Heart left ventricle (tissue), 16 donors: ENCODE data around the gene RPTOR. TPM values are rescaled to one million over a fixed set of nuclear protein-coding genes. Genes with fewer than 3 reads are reported as not detected.

Experiments
- ATAC-seq, 4 donors: fragments of 200-7000 bp; cut with Tn5 transposase; one replicate each; pipeline ENCODE4 v1.9.1; 2020 to 2022; ENCODE audit warnings: moderate library complexity in 4 of 4, mild to moderate bottlenecking in 3 of 4, moderate number of reproducible peaks in 1 of 4
- DNase-seq, 5 donors: peaks; one replicate each; pipeline ENCODE4 v3.0.0-alpha.2; 2020
- H3K27ac ChIP-seq, 12 donors: fragments of 200-600 bp; sonication (generic) in 4 of 12; one replicate each; pipeline versions ENCODE4 v1.5.0 to v1.8.0; 2016 to 2022; ENCODE audit warnings: mild to moderate bottlenecking in 2 of 12
- H3K27me3 ChIP-seq, 9 donors: fragments of 200-600 bp; sonication (generic) in 2 of 9; one replicate each; pipeline versions ENCODE4 v1.5.1 to v1.8.0; 2016 to 2022; ENCODE audit warnings: mild to moderate bottlenecking in 3 of 9
- H3K36me3 ChIP-seq, 9 donors: fragments of 200-600 bp; sonication (generic) in 2 of 9; one replicate each; pipeline versions ENCODE4 v1.5.0 to v1.8.0; 2018 to 2022; ENCODE audit warnings: mild to moderate bottlenecking in 2 of 9
- H3K4me1 ChIP-seq, 12 donors: fragments of 200-600 bp; sonication (generic) in 4 of 12; one replicate each; pipeline versions ENCODE4 v1.5.0 to v1.8.0; 2016 to 2022; ENCODE audit warnings: mild to moderate bottlenecking in 3 of 12
- H3K4me3 ChIP-seq, 12 donors: fragments of 200-600 bp; sonication (generic) in 4 of 12; one replicate each; pipeline versions ENCODE4 v1.5.0 to v1.8.0; 2017 to 2022; ENCODE audit warnings: mild to moderate bottlenecking in 9 of 12, moderate library complexity in 4 of 12
- H3K9me3 ChIP-seq, 12 donors: fragments of 200-600 bp; sonication (generic) in 4 of 12; one replicate each; pipeline versions ENCODE4 v1.5.0 to v1.8.0; 2016 to 2022; ENCODE audit warnings: mild to moderate bottlenecking in 1 of 12
- CTCF ChIP-seq, 12 donors: fragments of 200-600 bp; sonication (generic) in 4 of 12; IDR thresholded peaks; one replicate each; pipeline versions ENCODE4 v1.5.0 to v1.8.0; 2018 to 2022; ENCODE audit warnings: antibody characterized with exemption in 12 of 12, mild to moderate bottlenecking in 5 of 12
- POLR2A ChIP-seq, 2 donors: fragments of 450-650 bp; IDR thresholded peaks; one replicate each; pipeline ENCODE4 v1.6.1; 2017; ENCODE audit warnings: antibody characterized with exemption in 2 of 2, mild to moderate bottlenecking in 2 of 2, moderate library complexity in 2 of 2
- WGBS, 4 donors: extraction: QIAGEN DNeasy Blood & Tissue Kit in 2 of 4; methylation state at CpG; one replicate each; pipeline versions ENCODE4 v1.1.5 to v1.1.7; 2013 to 2018; 5-methylcytosine and 5-hydroxymethylcytosine counted together
- intact Hi-C, 10 donors: fragments of 100-400 bp; cut with DNase I; formaldehyde crosslinking; loops; one replicate each; pipeline versions ENCODE4 v1.11.1 to v1.14.2; 2022
- polyA plus RNA-seq, 2 donors: library from polyadenylated mRNA; stranded (reverse); fragments of 200-250 nt; gene quantifications; one replicate each; pipeline ENCODE4 v1.2.3, GENCODE V29; 2013
- total RNA-seq, 9 donors: library from RNA; depleted of rRNA in 2 of 9; stranded (reverse); fragments of >200 nt in 2 of 9; fragmentation: NEBNext Ultra II Directional in 3 of 9; extraction: Animal tissue kit (Norgen Biotek cat#: 25700) in 3 of 9; gene quantifications; one replicate each; pipeline versions ENCODE4 v1.1.0 to v1.2.4, GENCODE V29; 2016 to 2023
- donor health status: ischemic (EF 13 %, LVEDD 7.1; RV severe dilation, severe dysfunction).
- donor health status: healthy with polysubstance abuse.
- donor health status: DM: no; HTN: yes; CAD: no.
- donor health status: DM: no; HTN: no; CAD: no.
- donor health status: ischemic (EF 25% LVEDD 6.9; RV normal size, moderate dysfunction).
- donor health status: ischemic (EF 25% LVEDD 5.7; RV mildly dilated, moderate dysfunction).
- donor health status: healthy.
- donor health status: DM: yes; HTN: yes; CAD: no.
- donor health status: ischemic (EF 35%, LVEDD 5.7; RV mildly dilated, moderate dysfunction).
- donor health status: nonischemic (EF 11% LVEDD 7.7; RV severe dilation, severe dysfunction).
- donor health status: DM: yes; HTN: yes; CAD: no.
- donor health status: PGD.
- donor health status: ischemic (EF 29% LVEDD 5.4; RV normal size, mild dysfunction).
- donor health status: nonischemic (EF 23%, LVEDD 6.1; RV moderate dilation, normal function).

Gene RPTOR
- total and polyA plus RNA-seq, 11 donors, result 14.7 to 31.7 (median 26.0) TPM

GRCh38 chr17:80832266-80832676, 287.6 kb downstream of the RPTOR start:
- peaks cover 0 to 5% (median 0%) of the 10 kb centered on the region in 9 donors for H3K36me3 ChIP-seq
- ATAC-seq (peak in 2 of 4 donors; percentile 22 to 34), DNase-seq (peak in 3 of 5 donors; percentile 37 to 60 (median 48))
- peak overlapping the region; percentile 24 to 95 (median 82) for H3K27ac ChIP-seq
- no peaks in the 10 kb centered on the region for H3K27me3 ChIP-seq
- 71 to 85% (median 78%) methylated on average over 11 to 12 of the region's 12 CpGs for WGBS, 4 donors
- H3K4me1 ChIP-seq, result peaks cover 0 to 23% (median 15%) of the 10 kb centered on the region in 12 donors
- no peaks in the 10 kb centered on the region for H3K9me3 ChIP-seq
- peak overlapping the region in 9 of 12 donors; percentile 46 to 60 (median 56) for H3K4me3 ChIP-seq
- no peak for TF ChIP-seq CTCF (IDR thresholded peaks at IDR 0.05)
- TF ChIP-seq POLR2A (IDR thresholded peaks at IDR 0.05), result no peak
- intact Hi-C loops, result loop anchor here in 1 of 10 donors (5.0 kb wide), 1 partner anchor 40 kb away; no protein-coding TSS in a partner anchor

DNA sequence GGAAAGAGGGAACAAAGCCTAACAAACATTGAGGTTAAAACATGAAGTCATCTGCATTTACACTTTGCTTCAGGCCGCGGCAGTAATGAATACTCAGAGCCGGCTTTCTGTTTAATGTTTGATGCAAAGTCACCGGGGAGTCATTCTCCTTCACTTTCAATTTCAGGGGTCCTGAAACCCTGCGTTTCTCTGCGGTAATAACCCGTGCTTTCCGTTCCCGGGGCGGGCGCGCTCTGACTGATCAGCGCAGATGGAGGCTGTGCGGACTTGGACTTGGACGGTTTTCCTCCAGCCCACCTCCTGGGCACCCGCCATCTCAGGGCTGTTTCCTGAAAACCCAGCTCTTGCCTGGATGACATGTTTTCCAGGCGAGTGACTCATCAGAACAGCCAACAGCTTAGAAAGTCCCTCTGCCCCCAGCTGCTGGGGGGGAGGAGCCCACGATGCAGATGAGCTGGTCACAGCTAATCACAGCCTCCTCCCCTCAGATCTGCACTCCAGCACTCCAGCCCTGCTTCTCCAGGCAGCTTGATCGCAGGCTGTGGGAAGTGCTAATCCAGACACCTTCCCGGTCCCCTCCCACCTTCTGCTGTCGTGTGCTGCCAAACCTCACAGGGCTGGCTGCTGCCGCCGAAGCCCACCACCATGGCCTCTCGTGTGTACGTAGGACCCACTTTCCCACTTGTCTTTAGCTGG, 288.4 kb downstream of the RPTOR start:
- Histone ChIP-seq H3K36me3 (peaks cover 0 to 5% (median 2%) of the 10 kb centered on the region in 9 donors), H3K4me1 (peaks cover 0 to 23% (median 13%) of the 10 kb centered on the region in 12 donors), H3K9me3 (no peaks in the 10 kb centered on the region), H3K27ac (peak overlapping the region; percentile 24 to 95 (median 82)), H3K4me3 (peak overlapping the region in 11 of 12 donors; percentile 20 to 60 (median 54)), H3K27me3 (no peaks in the 10 kb centered on the region)
- peak; percentile 84 to 93 (median 87) for DNase-seq
- peak; percentile 90 to 97 (median 97) for ATAC-seq
- WGBS, 4 donors, result 3 to 7% (median 6%) methylated on average over 24 to 25 of the region's 25 CpGs
- TF ChIP-seq POLR2A (IDR thresholded peaks at IDR 0.05) (peak in 1 of 2 donors; percentile 46), CTCF (IDR thresholded peaks at IDR 0.05) (no peak)
- intact Hi-C loops, result loop anchor here in 1 of 10 donors (5.0 kb wide), 1 partner anchor 41 kb away; no protein-coding TSS in a partner anchor

- peak; percentile 65 to 88 (median 71) for DNase-seq
- Histone ChIP-seq H3K4me1 (peaks cover 0 to 23% (median 13%) of the 10 kb centered on the region in 12 donors), H3K36me3 (peaks cover 0 to 15% (median 6%) of the 10 kb centered on the region in 9 donors), H3K27me3 (no peaks in the 10 kb centered on the region), H3K9me3 (no peaks in the 10 kb centered on the region), H3K27ac (peak overlapping the region in 10 of 12 donors; percentile 65 to 95 (median 82)), H3K4me3 (peak overlapping the region in 8 of 12 donors; percentile 9 to 60 (median 56))
- WGBS, 4 donors, result 75 to 84% (median 80%) methylated on average over 37 to 42 of the region's 42 CpGs
- peak in 3 of 4 donors; percentile 31 to 58 (median 33) for ATAC-seq
- no peak for TF ChIP-seq CTCF (IDR thresholded peaks at IDR 0.05)
- TF ChIP-seq POLR2A (IDR thresholded peaks at IDR 0.05), result no peak
- intact Hi-C loops, result loop anchor here in 1 of 10 donors (5.0 kb wide), 1 partner anchor 42 kb away; no protein-coding TSS in a partner anchor
These were observed 289.6 kb downstream of the RPTOR start for GRCh38 chr17:80833952-80834892.
